Astrocyte of the spinal cord (primary cell): ENCODE results near the gene CCN5.
A peak's percentile ranks its signal among the peaks of the same experiment; 100 is the strongest.

Experiments used
- DNase-seq: peaks from one replicate; pipeline ENCODE4 v3.0.0; 2011; ENCODE audit warnings: low read depth, low spot score
- H3K4me3 ChIP-seq: 2 replicates; pipeline ENCODE4 v1.5.1; 2011; ENCODE audit warnings: low read depth, mild to moderate bottlenecking, low read length, moderate library complexity
- CTCF ChIP-seq: IDR thresholded peaks from 2 replicates; pipeline ENCODE4 v1.5.1; 2012; ENCODE audit warnings: low read depth, mild to moderate bottlenecking, low read length, inconsistent platforms
- in situ Hi-C: cut with HindIII; loops from 2 replicates; pipeline ENCODE4 v1.10.0; 2017; ENCODE audit warnings: low sequenced_read_pairs

CCN5 gene

GRCh38 chr20:44734938-44735337 lies 19.8 kb downstream of the CCN5 start:
- in situ Hi-C loops, result no loop called here
- no peak overlapping the region for H3K4me3 ChIP-seq
- no peak for TF ChIP-seq CTCF
- DNase-seq, result no peak

- DNase-seq, result no peak
- in situ Hi-C loops, result no loop called here
- H3K4me3 ChIP-seq, result no peak overlapping the region
- no peak for TF ChIP-seq CTCF
These were observed 20.6 kb downstream of the CCN5 start for GRCh38 chr20:44735816-44736169.

GRCh38 chr20:44736170-44737021 lies 21.2 kb downstream of the CCN5 start:
- peak; percentile 78 for DNase-seq
- no peak overlapping the region for H3K4me3 ChIP-seq
- TF ChIP-seq CTCF, result no peak
- in situ Hi-C loops, result no loop called here

- no peak overlapping the region for H3K4me3 ChIP-seq
- no peak for DNase-seq
- in situ Hi-C loops, result no loop called here
- no peak for TF ChIP-seq CTCF
These were observed 21.9 kb downstream of the CCN5 start for GRCh38 chr20:44737116-44737515.

- peak; percentile 56 for DNase-seq
- no peak overlapping the region for H3K4me3 ChIP-seq
- in situ Hi-C loops, result no loop called here
- TF ChIP-seq CTCF, result no peak
These were observed 23.8 kb downstream of the CCN5 start for GRCh38 chr20:44738813-44739477.

GRCh38 chr20:44739942-44740341 lies 24.8 kb downstream of the CCN5 start:
- no peak for TF ChIP-seq CTCF
- DNase-seq, result no peak
- no peak overlapping the region for H3K4me3 ChIP-seq
- in situ Hi-C loops, result no loop called here
